Endothelial cell of umbilical vein (primary cell): Measurements from ENCODE around the gene DOCK4. TPM values are rescaled to one million over a fixed set of nuclear protein-coding genes. Genes with fewer than 3 reads are reported as not detected.

Source experiments
- BruUV-seq: library from RNA; stranded (reverse); fragments of 400-500 nt; replicated peaks from 2 replicates; lab custom pipeline; 2021; lab: Mats Ljungman, UMichigan
- CTCF ChIA-PET: fragments of 300-600, 350-600 bp; sonication (Branson Sonifier 250); formaldehyde crosslinking; loops from one replicate; lab custom pipeline; 2021; ENCODE audit warnings: antibody characterized with exemption, inconsistent platforms; lab: Charles Lee
- POLR2A ChIA-PET: fragments of 300-600, 350-600 bp; sonication (Branson Sonifier 250); formaldehyde crosslinking; loops from one replicate; lab custom pipeline; 2021; ENCODE audit warnings: antibody characterized with exemption, inconsistent platforms; lab: Charles Lee
- DNase-seq: peaks from one replicate; pipeline ENCODE4 v3.0.0-alpha.2; 2011; ENCODE audit warnings: low read depth, low spot score
- FAIRE-seq: peaks from 2 replicates; lab custom pipeline; 2011; peaks lifted over from hg19 to GRCh38; lab: Jason Lieb, UNC
- H2AFZ ChIP-seq: 2 replicates; pipeline ENCODE4 v1.6.0; 2012; ENCODE audit warnings: low read depth, low read length, control low read depth, inconsistent platforms
- H3K27ac ChIP-seq: 2 replicates; pipeline ENCODE4 v1.5.1; 2011; ENCODE audit warnings: low read depth, mild to moderate bottlenecking, control low read depth, low read length, moderate library complexity; ENCODE audit not compliant: insufficient read depth
- H3K27me3 ChIP-seq, 2 experiments: 2 replicates each; pipeline versions ENCODE4 v1.6.0 to v1.6.1; 2011; ENCODE audit warnings: low read length in 2 of 2, mixed read lengths in 1 of 2; ENCODE audit not compliant: control insufficient read depth in 2 of 2, insufficient read depth in 2 of 2
- H3K36me3 ChIP-seq, 2 experiments: 2 replicates in 1 of 2; 3 replicates in 1 of 2; pipeline ENCODE4 v1.5.1; 2011; ENCODE audit warnings: low read length in 2 of 2, mild to moderate bottlenecking in 1 of 2, moderate library complexity in 1 of 2; ENCODE audit not compliant: control insufficient read depth in 2 of 2, insufficient read depth in 2 of 2; ENCODE audit errors: extremely low read depth in 1 of 2
- H3K4me1 ChIP-seq: 3 replicates; pipeline ENCODE4 v1.5.1; 2011; ENCODE audit warnings: mild to moderate bottlenecking, low read length; ENCODE audit not compliant: control insufficient read depth, insufficient read depth; ENCODE audit errors: extremely low read depth
- H3K4me2 ChIP-seq: 2 replicates; pipeline ENCODE4 v1.6.1; 2011; ENCODE audit warnings: low read length, control low read depth, mixed read lengths; ENCODE audit not compliant: insufficient read depth
- H3K4me3 ChIP-seq, 3 experiments: fragments of 200-600 bp in 1 of 3; sonication (generic), shearing (Covaris generic) in 1 of 3; replicated peaks in 1 of 3; 2 replicates each; pipeline ENCODE4 v1.5.1; 2011 to 2016; ENCODE audit warnings: control low read depth in 3 of 3, low read length in 3 of 3, mild to moderate bottlenecking in 2 of 3, inconsistent platforms in 1 of 3, low read depth in 1 of 3, moderate library complexity in 1 of 3; ENCODE audit not compliant: insufficient read depth in 1 of 3
- H3K79me2 ChIP-seq: 2 replicates; pipeline ENCODE4 v1.6.0; 2012; ENCODE audit warnings: low read length, inconsistent platforms; ENCODE audit not compliant: control insufficient read depth, insufficient read depth
- H3K9ac ChIP-seq: replicated peaks from 2 replicates; pipeline ENCODE3; 2011; ENCODE audit warnings: low read length, control low read depth; ENCODE audit not compliant: insufficient read depth; ENCODE audit errors: extremely low read depth
- H3K9me1 ChIP-seq: replicated peaks from 3 replicates; pipeline ENCODE4 v1.6.0; 2011; ENCODE audit warnings: mild to moderate bottlenecking, low read length; ENCODE audit not compliant: control insufficient read depth, insufficient read depth; ENCODE audit errors: extremely low read depth
- H3K9me3 ChIP-seq: replicated peaks from 2 replicates; pipeline ENCODE4 v1.5.1; 2012; ENCODE audit warnings: low read length, inconsistent platforms; ENCODE audit not compliant: control insufficient read depth, insufficient read depth
- H4K20me1 ChIP-seq: replicated peaks from 2 replicates; pipeline ENCODE3; 2011; ENCODE audit warnings: mild to moderate bottlenecking, low read length; ENCODE audit not compliant: control insufficient read depth, insufficient read depth; ENCODE audit errors: extremely low read depth
- EZH2 ChIP-seq: IDR thresholded peaks from 2 replicates; pipeline ENCODE4 v1.6.1; 2012; ENCODE audit warnings: borderline replicate concordance, low read depth, mild to moderate bottlenecking, moderate library complexity, low read length, inconsistent platforms; ENCODE audit not compliant: severe bottlenecking
- FOS ChIP-seq: IDR thresholded peaks from 2 replicates; pipeline ENCODE4 v1.6.1; 2011; ENCODE audit warnings: mild to moderate bottlenecking, low read length, moderate library complexity, borderline replicate concordance; ENCODE audit not compliant: insufficient read depth
- GATA2 ChIP-seq: IDR thresholded peaks from 2 replicates; pipeline ENCODE4 v1.7.0; 2011; ENCODE audit warnings: low read depth, mild to moderate bottlenecking, moderate library complexity, mixed read lengths, low read length; ENCODE audit not compliant: insufficient read length, insufficient read depth
- JUN ChIP-seq: IDR thresholded peaks from 2 replicates; pipeline ENCODE4 v1.6.1; 2011; ENCODE audit warnings: borderline replicate concordance, low read depth; ENCODE audit not compliant: insufficient read length, insufficient read depth
- MAX ChIP-seq: IDR thresholded peaks from 2 replicates; pipeline ENCODE4 v1.6.1; 2011; ENCODE audit not compliant: insufficient read depth, insufficient read length
- MYC ChIP-seq: IDR thresholded peaks from one replicate; pipeline ENCODE4 v1.6.1; 2011; ENCODE audit warnings: mild to moderate bottlenecking, low read depth, low read length
- POLR2A ChIP-seq: IDR thresholded peaks from 2 replicates; pipeline ENCODE4 v1.6.1; 2012; ENCODE audit warnings: low read depth, mild to moderate bottlenecking, control low read depth, low read length
- POLR2AphosphoS5 ChIP-seq: IDR thresholded peaks from 2 replicates; pipeline ENCODE4 v1.6.1; 2012; ENCODE audit warnings: low read depth, mild to moderate bottlenecking, control low read depth, low read length, moderate library complexity; ENCODE audit not compliant: insufficient read depth
- dilution Hi-C: fragments of 300-500 bp; cut with MboI; formaldehyde crosslinking; loops from one replicate; pipeline ENCODE4 v1.15.0; 2019; ENCODE audit warnings: low sequenced_read_pairs; ENCODE audit not compliant: extremely low pct_ligation_motif_present
- intact Hi-C: fragments of 100-400 bp; cut with micrococcal nuclease; formaldehyde crosslinking; loops from one replicate; pipeline ENCODE4 v1.10.0; 2022
- polyA plus RNA-seq, 4 experiments: library from polyadenylated mRNA; depleted of rRNA in 3 of 4; stranded (reverse) in 3 of 4; unstranded in 1 of 4; fragments of >200 nt; gene quantifications; 2 replicates each; pipeline versions ENCODE4 v1.2.1 to v1.2.3, GENCODE V29; 2011 to 2012; ENCODE audit warnings: missing spikeins in 1 of 4
- total RNA-seq: library from RNA; stranded (reverse); gene quantifications from 2 replicates; pipeline ENCODE4 v1.2.3, GENCODE V29; 2021
- TF ChIP-seq, protein P1 (sequence below), 2 donors: IDR thresholded peaks; 1 replicate in 1 of 2; 2 replicates in 1 of 2; pipeline ENCODE4 v1.5.1; 2011; ENCODE audit warnings: low read length in 2 of 2, mild to moderate bottlenecking in 2 of 2, moderate library complexity in 2 of 2, control low read depth in 1 of 2, inconsistent platforms in 1 of 2, low read depth in 1 of 2; ENCODE audit not compliant: insufficient read depth in 1 of 2; ENCODE audit errors: extremely low read depth in 1 of 2

The DOCK4 gene
- total and polyA plus RNA-seq, 2 donors (not counting 3 experiments of a cell fraction or from before 2014, with no cell fraction given), result 47.4 to 164 TPM

DNA sequence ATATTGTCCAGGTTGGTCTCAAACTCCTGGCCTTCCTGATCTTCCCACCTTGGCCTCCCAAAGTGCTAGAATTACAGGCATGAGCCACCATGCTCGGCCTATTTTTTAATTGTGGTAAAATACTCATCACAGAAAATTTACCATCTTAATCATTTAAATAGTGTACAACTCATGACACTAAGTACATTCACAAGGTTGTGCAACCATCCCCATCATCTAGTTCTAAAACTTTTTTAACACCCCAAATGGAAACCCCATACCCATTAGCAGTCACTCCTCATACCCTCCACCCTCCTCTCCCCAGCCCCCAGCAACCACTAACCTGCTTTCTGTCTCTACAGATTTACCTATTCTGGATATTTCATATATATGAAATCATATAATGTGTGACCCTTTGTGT lies 90.3 kb downstream of the DOCK4 start:
- H3K27ac ChIP-seq, result no peak overlapping the region
- dilution Hi-C loops, result no loop called here
- H3K9me1 ChIP-seq, result no peaks in the 10 kb centered on the region
- no TSS peak for BruUV-seq
- H3K4me3 ChIP-seq, result no peak overlapping the region
- no peak for FAIRE-seq
- H3K4me1 ChIP-seq, result peaks cover 11% of the 10 kb centered on the region
- peaks cover 13% of the 10 kb centered on the region for H4K20me1 ChIP-seq
- H3K79me2 ChIP-seq, result peaks cover 99% of the 10 kb centered on the region
- DNase-seq, result no peak
- H3K9me3 ChIP-seq, result no peaks in the 10 kb centered on the region
- no peaks in the 10 kb centered on the region for H3K27me3 ChIP-seq
- H2AFZ ChIP-seq, result no peak overlapping the region
- no peaks in the 10 kb centered on the region for H3K36me3 ChIP-seq
- CTCF ChIA-PET, result no interaction called here
- intact Hi-C loops, result no loop called here
- no peak overlapping the region for H3K9ac ChIP-seq
- TF ChIP-seq, protein P1, sequence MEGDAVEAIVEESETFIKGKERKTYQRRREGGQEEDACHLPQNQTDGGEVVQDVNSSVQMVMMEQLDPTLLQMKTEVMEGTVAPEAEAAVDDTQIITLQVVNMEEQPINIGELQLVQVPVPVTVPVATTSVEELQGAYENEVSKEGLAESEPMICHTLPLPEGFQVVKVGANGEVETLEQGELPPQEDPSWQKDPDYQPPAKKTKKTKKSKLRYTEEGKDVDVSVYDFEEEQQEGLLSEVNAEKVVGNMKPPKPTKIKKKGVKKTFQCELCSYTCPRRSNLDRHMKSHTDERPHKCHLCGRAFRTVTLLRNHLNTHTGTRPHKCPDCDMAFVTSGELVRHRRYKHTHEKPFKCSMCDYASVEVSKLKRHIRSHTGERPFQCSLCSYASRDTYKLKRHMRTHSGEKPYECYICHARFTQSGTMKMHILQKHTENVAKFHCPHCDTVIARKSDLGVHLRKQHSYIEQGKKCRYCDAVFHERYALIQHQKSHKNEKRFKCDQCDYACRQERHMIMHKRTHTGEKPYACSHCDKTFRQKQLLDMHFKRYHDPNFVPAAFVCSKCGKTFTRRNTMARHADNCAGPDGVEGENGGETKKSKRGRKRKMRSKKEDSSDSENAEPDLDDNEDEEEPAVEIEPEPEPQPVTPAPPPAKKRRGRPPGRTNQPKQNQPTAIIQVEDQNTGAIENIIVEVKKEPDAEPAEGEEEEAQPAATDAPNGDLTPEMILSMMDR (IDR thresholded peaks at IDR 0.05; ENCODE audit: extremely low read depth in 1 of 2, insufficient read depth in 1 of 2, low read depth in 1 of 2, low read length in 2 of 2), result no peak
- TF ChIP-seq POLR2A (no peak), EZH2 (no peak), MYC (no peak), MAX (no peak), POLR2AphosphoS5 (no peak), FOS (no peak), GATA2 (no peak), JUN (no peak)
- H3K4me2 ChIP-seq, result no peak overlapping the region
- POLR2A ChIA-PET, result no interaction called here
